GM12872 (cell line): ENCODE measurements around the gene RPA3.

ENCODE experiments used
- CTCF ChIP-seq: IDR thresholded peaks from 3 replicates; pipeline ENCODE4 v1.5.1; 2011; ENCODE audit warnings: low read depth, mild to moderate bottlenecking, low read length, moderate library complexity; ENCODE audit not compliant: insufficient read depth

RPA3 gene

GRCh38 chr7:7702826-7703225 lies 15.6 kb downstream of the RPA3 start:
- TF ChIP-seq CTCF, result no peak

- no peak for TF ChIP-seq CTCF
These were observed 16.9 kb downstream of the RPA3 start for GRCh38 chr7:7701527-7701926.

- no peak for TF ChIP-seq CTCF
These were observed 18.4 kb downstream of the RPA3 start for GRCh38 chr7:7699970-7700369.

- no peak for TF ChIP-seq CTCF
These were observed 19.0 kb downstream of the RPA3 start for GRCh38 chr7:7699380-7699779.

- no peak for TF ChIP-seq CTCF
These were observed 19.5 kb downstream of the RPA3 start for GRCh38 chr7:7698930-7699329.

GRCh38 chr7:7696458-7697119 lies 21.8 kb downstream of the RPA3 start:
- TF ChIP-seq CTCF, result no peak

- no peak for TF ChIP-seq CTCF
These were observed 23.1 kb downstream of the RPA3 start for GRCh38 chr7:7695111-7695817.
